H1 (cell line): ENCODE results near the gene MROH7. TPM values are rescaled to one million over a fixed set of nuclear protein-coding genes. Genes with fewer than 3 reads are reported as not detected.

Experiments used
- BRCA1 ChIP-seq: IDR thresholded peaks from 2 replicates; pipeline ENCODE4 v1.6.1; 2012; ENCODE audit warnings: low read depth, low read length, improper control_type of control experiment
- FOSL1 ChIP-seq: IDR thresholded peaks from 2 replicates; pipeline ENCODE4 v1.6.1; 2011; ENCODE audit warnings: mild to moderate bottlenecking, low read depth, low read length, moderate library complexity; ENCODE audit not compliant: insufficient read depth
- JUND ChIP-seq: IDR thresholded peaks from 2 replicates; pipeline ENCODE4 v1.6.1; 2011; ENCODE audit warnings: mild to moderate bottlenecking, improper control_type of control experiment, low read length
- KDM1A ChIP-seq: fragments of 200-600, 300-600 bp; sonication (generic); IDR thresholded peaks from 2 replicates; pipeline ENCODE4 v1.7.1; 2016; ENCODE audit warnings: mild to moderate bottlenecking, low read length, borderline replicate concordance
- PHF8 ChIP-seq: fragments of 200-600 bp; sonication (generic); conservative IDR thresholded peaks from 2 replicates; pipeline ENCODE4 v1.7.1; 2012; ENCODE audit warnings: low read depth, mild to moderate bottlenecking, inconsistent platforms, low read length, moderate library complexity
- RFX5 ChIP-seq: IDR thresholded peaks from 2 replicates; pipeline ENCODE4 v1.6.1; 2011; ENCODE audit warnings: low read depth, low read length, improper control_type of control experiment, borderline replicate concordance
- SAP30 ChIP-seq: fragments of 300-600 bp; sonication (generic); IDR thresholded peaks from 2 replicates; pipeline ENCODE4 v1.7.1; 2012; ENCODE audit warnings: low read length, moderate library complexity, mild to moderate bottlenecking, inconsistent platforms; ENCODE audit not compliant: insufficient read depth, insufficient replicate concordance
- SIN3A ChIP-seq, 2 experiments: IDR thresholded peaks in 1 of 2; conservative IDR thresholded peaks in 1 of 2; 2 replicates each; pipeline ENCODE4 v1.6.1; 2011 to 2012; ENCODE audit warnings: low read length in 2 of 2, improper control_type of control experiment in 1 of 2, low read depth in 1 of 2, mild to moderate bottlenecking in 1 of 2
- SRF ChIP-seq: IDR thresholded peaks from 2 replicates; pipeline ENCODE4 v1.6.1; 2011; ENCODE audit warnings: mild to moderate bottlenecking, low read depth, low read length, moderate library complexity
- TEAD4 ChIP-seq: IDR thresholded peaks from 2 replicates; pipeline ENCODE4 v1.6.1; 2012; ENCODE audit warnings: low read depth, low read length, inconsistent platforms, mixed read lengths
- polyA plus RNA-seq, 7 experiments: library from polyadenylated mRNA; depleted of rRNA in 3 of 7; stranded (reverse) in 5 of 7; unstranded in 2 of 7; fragments of >200 nt in 5 of 7; fragments of 200-250 nt in 2 of 7; gene quantifications; 1 replicate in 5 of 7; 2 replicates in 1 of 7; 4 replicates in 1 of 7; pipeline versions ENCODE4 v1.2.1 to v1.2.3, GENCODE V29; 2011 to 2013; ENCODE audit warnings: missing spikeins in 2 of 7, mixed read lengths in 2 of 7
- total RNA-seq: library from RNA; stranded (reverse); fragmentation: NEBNext Ultra II Directional; extraction: Animal tissue kit (Norgen Biotek cat#: 25700); gene quantifications from 2 replicates; pipeline ENCODE4 v1.2.1, GENCODE V29; 2021
- TF ChIP-seq, protein P1 (sequence below): IDR thresholded peaks from 2 replicates; pipeline ENCODE4 v1.6.1; 2012; ENCODE audit warnings: low read length, inconsistent platforms
- TF ChIP-seq, protein P2 (sequence below): IDR thresholded peaks from 2 replicates; pipeline ENCODE4 v1.6.1; 2012; ENCODE audit warnings: inconsistent platforms

MROH7 gene
- total and polyA plus RNA-seq, 2 of the 8 experiments (the other 6 are each of a cell fraction or from before 2014, with no cell fraction given) = 0.07 to 0.20 TPM

DNA sequence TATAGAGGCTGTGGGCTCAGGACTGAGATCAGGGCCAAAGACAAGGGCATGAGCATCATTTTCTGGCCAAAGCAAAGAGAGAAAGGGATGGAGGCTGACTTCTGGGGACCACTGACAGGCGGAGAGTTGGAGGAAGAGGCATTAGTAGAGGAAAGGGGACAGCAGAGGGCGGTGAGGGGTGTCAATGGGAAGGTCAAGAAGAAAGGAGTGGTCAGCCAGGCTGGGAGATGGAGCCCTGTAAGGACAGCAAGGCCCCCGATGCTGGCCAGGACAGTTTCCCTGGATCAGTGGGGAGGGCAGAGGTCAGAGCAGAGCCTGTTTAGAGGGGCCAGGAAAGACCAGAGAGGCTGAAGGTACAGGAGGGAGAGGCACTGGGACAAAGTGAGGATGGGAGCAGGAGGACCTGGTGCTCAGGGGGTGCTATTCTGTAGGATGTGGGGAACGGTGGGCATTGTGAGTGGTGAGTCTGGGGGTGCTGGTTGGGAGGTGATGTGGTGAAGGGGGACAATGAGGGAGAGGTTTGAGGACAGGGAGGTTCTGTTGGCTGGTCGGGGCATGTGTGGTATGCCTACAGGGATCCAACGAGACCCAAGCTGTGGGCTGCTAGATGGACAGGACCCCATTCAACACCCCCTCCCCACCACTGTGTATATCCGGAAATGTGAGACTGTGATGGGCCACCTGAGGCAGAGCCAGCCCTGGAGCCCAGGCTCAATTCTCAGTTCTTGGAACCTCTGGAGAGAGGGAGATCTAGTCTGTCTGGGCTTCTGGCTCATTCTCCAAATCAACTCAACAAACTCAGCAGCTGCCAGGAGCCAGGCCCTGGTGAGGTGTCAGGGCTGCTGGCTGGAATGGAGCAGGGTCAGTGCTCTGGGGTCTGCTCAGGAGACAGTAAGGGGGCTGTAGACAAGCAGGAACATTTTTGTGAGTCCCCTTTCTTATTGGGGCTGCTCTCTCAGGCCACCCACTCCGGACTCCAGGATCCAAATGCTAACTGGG, 16.8 kb upstream of the MROH7 start (continued):
- TF ChIP-seq, protein P1, sequence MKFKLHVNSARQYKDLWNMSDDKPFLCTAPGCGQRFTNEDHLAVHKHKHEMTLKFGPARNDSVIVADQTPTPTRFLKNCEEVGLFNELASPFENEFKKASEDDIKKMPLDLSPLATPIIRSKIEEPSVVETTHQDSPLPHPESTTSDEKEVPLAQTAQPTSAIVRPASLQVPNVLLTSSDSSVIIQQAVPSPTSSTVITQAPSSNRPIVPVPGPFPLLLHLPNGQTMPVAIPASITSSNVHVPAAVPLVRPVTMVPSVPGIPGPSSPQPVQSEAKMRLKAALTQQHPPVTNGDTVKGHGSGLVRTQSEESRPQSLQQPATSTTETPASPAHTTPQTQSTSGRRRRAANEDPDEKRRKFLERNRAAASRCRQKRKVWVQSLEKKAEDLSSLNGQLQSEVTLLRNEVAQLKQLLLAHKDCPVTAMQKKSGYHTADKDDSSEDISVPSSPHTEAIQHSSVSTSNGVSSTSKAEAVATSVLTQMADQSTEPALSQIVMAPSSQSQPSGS = no peak
- TF ChIP-seq FOSL1 (no peak), SAP30 (no peak), SIN3A (conservative IDR thresholded peaks at IDR 0.05 in 1 of 2, IDR thresholded peaks at IDR 0.05 in 1 of 2; ENCODE audit: low read depth in 1 of 2, low read length in 2 of 2) (no peak), RFX5 (no peak), BRCA1 (no peak), PHF8 (no peak), JUND (no peak), SRF (no peak), TEAD4 (no peak), KDM1A (no peak)
- TF ChIP-seq, protein P2, sequence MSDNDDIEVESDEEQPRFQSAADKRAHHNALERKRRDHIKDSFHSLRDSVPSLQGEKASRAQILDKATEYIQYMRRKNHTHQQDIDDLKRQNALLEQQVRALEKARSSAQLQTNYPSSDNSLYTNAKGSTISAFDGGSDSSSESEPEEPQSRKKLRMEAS = no peak
